ENCODE results near the gene RPL36. TPM values are rescaled to one million over a fixed set of nuclear protein-coding genes. Genes with fewer than 3 reads are reported as not detected.

Gene RPL36
- total RNA-seq, 4 donors from 2014 or later: 572 to 1,565 (median 1,059) TPM

- no peak for TF ChIP-seq CTCF (IDR thresholded peaks at IDR 0.05)
- TF ChIP-seq POLR2A (IDR thresholded peaks at IDR 0.05): no peak
- no peak for DNase-seq
- H3K9me3 ChIP-seq: no peaks in the 10 kb centered on the region
- no peak overlapping the region for H3K4me3 ChIP-seq
- intact Hi-C loops (cut with DNase I): no loop called here
- peaks cover 14 to 43% (median 20%) of the 10 kb centered on the region in 3 donors for H3K4me1 ChIP-seq
- no peak overlapping the region for H3K27ac ChIP-seq
- 78 to 92% methylated on average over 15 to 21 of the region's 45 CpGs for WGBS, 2 donors
- no peaks in the 10 kb centered on the region for H3K27me3 ChIP-seq
- H3K36me3 ChIP-seq: peaks cover 25 to 80% (median 55%) of the 10 kb centered on the region in 3 donors
These were observed 4.3 kb downstream of the RPL36 start for GRCh38 chr19:5694167-5694955.

- WGBS, 2 donors: 87 to 95% methylated on average over 3 to 4 of the region's 8 CpGs
- TF ChIP-seq POLR2A (IDR thresholded peaks at IDR 0.05) (no peak), CTCF (IDR thresholded peaks at IDR 0.05) (no peak)
- no peak for DNase-seq
- H3K36me3 ChIP-seq: peaks cover 25 to 88% (median 55%) of the 10 kb centered on the region in 3 donors
- H3K27me3 ChIP-seq: no peaks in the 10 kb centered on the region
- no peak overlapping the region for H3K27ac ChIP-seq
- intact Hi-C loops (cut with DNase I): no loop called here
- H3K9me3 ChIP-seq: no peaks in the 10 kb centered on the region
- no peak overlapping the region for H3K4me3 ChIP-seq
- H3K4me1 ChIP-seq: peaks cover 14 to 37% (median 20%) of the 10 kb centered on the region in 3 donors
These were observed 5.0 kb downstream of the RPL36 start for GRCh38 chr19:5694956-5695648.

- Histone ChIP-seq H3K9me3 (no peaks in the 10 kb centered on the region), H3K27me3 (no peaks in the 10 kb centered on the region), H3K27ac (no peak overlapping the region), H3K4me1 (peaks cover 14 to 35% (median 20%) of the 10 kb centered on the region in 3 donors), H3K4me3 (no peak overlapping the region), H3K36me3 (peaks cover 25 to 94% (median 61%) of the 10 kb centered on the region in 3 donors)
- intact Hi-C loops (cut with DNase I): no loop called here
- WGBS, 2 donors: 73% methylated on average over 6 of the region's 28 CpGs; no CpG with 5 or more reads in 1 of the 2 donors
- DNase-seq: no peak
- no peak for TF ChIP-seq CTCF (IDR thresholded peaks at IDR 0.05)
- no peak for TF ChIP-seq POLR2A (IDR thresholded peaks at IDR 0.05)
These were observed 5.6 kb downstream of the RPL36 start for GRCh38 chr19:5695649-5696195.

GRCh38 chr19:5696196-5697021 is 6.3 kb downstream of the RPL36 start:
- intact Hi-C loops (cut with DNase I): no loop called here
- 69 to 80% methylated on average over 1 to 8 of the region's 42 CpGs for WGBS, 2 donors
- TF ChIP-seq POLR2A (IDR thresholded peaks at IDR 0.05) (no peak), CTCF (IDR thresholded peaks at IDR 0.05) (no peak)

More at GRCh38 chr19:5696196-5697021, 6.3 kb downstream of the RPL36 start:
- Histone ChIP-seq H3K27ac (no peak overlapping the region), H3K4me3 (no peak overlapping the region), H3K27me3 (no peaks in the 10 kb centered on the region), H3K9me3 (no peaks in the 10 kb centered on the region), H3K4me1 (peaks cover 12 to 28% (median 18%) of the 10 kb centered on the region in 3 donors), H3K36me3 (peaks cover 25 to 100% (median 63%) of the 10 kb centered on the region in 3 donors)
- no peak for DNase-seq

All from esophagus squamous epithelium (tissue), 5 donors.